ENCODE data around the gene CCNT1. TPM values are rescaled to one million over a fixed set of nuclear protein-coding genes. Genes with fewer than 3 reads are reported as not detected.

CCNT1 gene
- total and polyA plus RNA-seq, 10 of the 15 experiments (the other 5 are each of a cell fraction or from before 2014, with no cell fraction given): 6.3 to 37.3 (median 20.0) TPM

- Histone ChIP-seq H3K36me3 (ENCODE audit: control insufficient read depth in 2 of 2, insufficient read depth in 2 of 2, low read length in 1 of 2) (no peaks in the 10 kb centered on the region), H3K79me2 (ENCODE audit: control insufficient read depth, insufficient read depth, low read length) (no peaks in the 10 kb centered on the region), H2AFZ (ENCODE audit: control insufficient read depth, low read depth, low read length) (no peak overlapping the region), H3K4me2 (ENCODE audit: control insufficient read depth, insufficient read depth) (peak overlapping the region; percentile 46; the same call in 1 of the 2 replicates), H4K20me1 (ENCODE audit: control insufficient read depth, insufficient read depth) (no peaks in the 10 kb centered on the region), H3K9me3 (replicated peaks; ENCODE audit: control insufficient read depth, insufficient read depth, low read length) (no peaks in the 10 kb centered on the region), H3K9ac (ENCODE audit: control insufficient read depth, insufficient read depth, low read length) (no peak overlapping the region), H3K27me3 (replicated peaks in 1 of 2; ENCODE audit: control insufficient read depth in 2 of 2, insufficient read depth in 2 of 2, low read length in 1 of 2) (no peaks in the 10 kb centered on the region), H3K4me1 (ENCODE audit: control insufficient read depth, insufficient read depth, low read length) (peaks cover 18% of the 10 kb centered on the region), H3K4me3 (no peak overlapping the region), H3K27ac (ENCODE audit: control insufficient read depth, insufficient read depth) (no peak overlapping the region)
- ATAC-seq: peak; percentile 75
- in situ Hi-C loops (cut with MboI) (no loop called here), intact Hi-C loops (cut with micrococcal nuclease; ENCODE audit: unreplicated experiment) (no loop called here)
- SMC1A ChIA-PET (ENCODE audit: uncharacterized antibody, unreplicated experiment): interaction anchor here (0.8 to 2.6 kb wide), 3 partner anchors 11 to 31 kb away, joined by 4 to 7 read pairs (median 4); no protein-coding TSS in a partner anchor
- WGBS (ENCODE audit: insufficient coverage, insufficient replicate concordance, low lambda C conversion rate, missing lambda C conversion rate): 0% methylated on average over 2 of the region's 2 CpGs
- TF ChIP-seq EED (IDR thresholded peaks at IDR 0.05; ENCODE audit: low read depth): no peak
- TF ChIP-seq RUNX3 (IDR thresholded peaks at IDR 0.05; ENCODE audit: low read length): peak; percentile 48
- 0 out of 2 replicates have a peak, but pooled peaks have one; percentile 22 for TF ChIP-seq SPI1 (IDR thresholded peaks at IDR 0.05; ENCODE audit: borderline replicate concordance, insufficient read depth, low read depth, low read length)
- no peak for TF ChIP-seq MTA2 (IDR thresholded peaks at IDR 0.05; ENCODE audit: low read depth)
- POLR2A ChIA-PET: no interaction called here
- RAD21 ChIA-PET (ENCODE audit: unreplicated experiment): no interaction called here
- FAIRE-seq: peak; percentile 31
- CTCF ChIA-PET: interaction anchor here (2.0 to 4.2 kb wide), 3 partner anchors 11 to 51 kb away, joined by 14 to 23 read pairs (median 15); no protein-coding TSS in a partner anchor
- DNase-seq (ENCODE audit: low read depth, low spot score): no peak
- BruUV-seq (replicated peaks): no TSS peak
Observed at GRCh38 chr12:48764521-48764920, 48.0 kb upstream of the CCNT1 start.

GRCh38 chr12:48758737-48759136 is 42.2 kb upstream of the CCNT1 start:
- Histone ChIP-seq H3K9me3 (replicated peaks; ENCODE audit: control insufficient read depth, insufficient read depth, low read length) (no peaks in the 10 kb centered on the region), H3K4me2 (ENCODE audit: control insufficient read depth, insufficient read depth) (no peak overlapping the region), H3K79me2 (ENCODE audit: control insufficient read depth, insufficient read depth, low read length) (no peaks in the 10 kb centered on the region), H3K4me1 (ENCODE audit: control insufficient read depth, insufficient read depth, low read length) (no peaks in the 10 kb centered on the region), H3K27ac (ENCODE audit: control insufficient read depth, insufficient read depth) (no peak overlapping the region), H3K9ac (ENCODE audit: control insufficient read depth, insufficient read depth, low read length) (no peak overlapping the region), H2AFZ (ENCODE audit: control insufficient read depth, low read depth, low read length) (no peak overlapping the region), H3K36me3 (ENCODE audit: control insufficient read depth in 2 of 2, insufficient read depth in 2 of 2, low read length in 1 of 2) (no peaks in the 10 kb centered on the region), H3K27me3 (replicated peaks in 1 of 2; ENCODE audit: control insufficient read depth in 2 of 2, insufficient read depth in 2 of 2, low read length in 1 of 2) (no peaks in the 10 kb centered on the region), H3K4me3 (no peak overlapping the region), H4K20me1 (ENCODE audit: control insufficient read depth, insufficient read depth) (no peaks in the 10 kb centered on the region)
- POLR2A ChIA-PET: no interaction called here
- SMC1A ChIA-PET (ENCODE audit: uncharacterized antibody, unreplicated experiment): interaction anchor here (2.0 to 3.7 kb wide), 2 partner anchors 10 to 36 kb away, joined by 9 to 11 read pairs; no protein-coding TSS in a partner anchor
- FAIRE-seq (no peak), ATAC-seq (no peak), DNase-seq (ENCODE audit: low read depth, low spot score) (no peak)
- in situ Hi-C loops (cut with MboI): no loop called here
- RAD21 ChIA-PET (ENCODE audit: unreplicated experiment): interaction anchor here (1.0 kb wide), 1 partner anchor 8 kb away, joined by 3 read pairs; no protein-coding TSS in a partner anchor
- no peak for TF ChIP-seq PAX5 (IDR thresholded peaks at IDR 0.05; ENCODE audit: borderline replicate concordance, low read depth, low read length)
- no peak for TF ChIP-seq ETV6 (conservative IDR thresholded peaks at IDR 0.05 in 1 of 2, IDR thresholded peaks at IDR 0.05 in 1 of 2; ENCODE audit: borderline replicate concordance in 1 of 2, low read depth in 1 of 2)
- no peak for TF ChIP-seq HDGF (IDR thresholded peaks at IDR 0.05)
- no peak for TF ChIP-seq EED (IDR thresholded peaks at IDR 0.05; ENCODE audit: low read depth)
- TF ChIP-seq CBFB (IDR thresholded peaks at IDR 0.05; ENCODE audit: low read depth): no peak
- no peak for TF ChIP-seq HCFC1 (IDR thresholded peaks at IDR 0.05; ENCODE audit: low read length)
- TF ChIP-seq BMI1 (IDR thresholded peaks at IDR 0.05; ENCODE audit: borderline replicate concordance): no peak
- TF ChIP-seq RAD21 (IDR thresholded peaks at IDR 0.05; ENCODE audit: insufficient read depth, low read depth, low read length): no peak
- no peak for TF ChIP-seq CREB1 (IDR thresholded peaks at IDR 0.05; ENCODE audit: low read depth)
- intact Hi-C loops (cut with micrococcal nuclease; ENCODE audit: unreplicated experiment): no loop called here
- CTCF ChIA-PET: interaction anchor here (0.6 to 15.9 kb wide), 4 partner anchors 11 to 56 kb away, joined by 3 to 405 read pairs (median 4); no protein-coding TSS in a partner anchor
- no TSS peak for BruUV-seq (replicated peaks)
